HEK293 (cell line): Measurements from ENCODE around the gene ADGRG7.

Source experiments
- CTCF ChIA-PET: fragments of 350-600 bp; formaldehyde crosslinking; extraction: SDS; loops from one replicate; lab custom pipeline; 2021; ENCODE audit warnings: antibody characterized with exemption; lab: Yijun Ruan, JAX
- POLR2A ChIA-PET: fragments of 300-600 bp; formaldehyde crosslinking; extraction: SDS; loops from one replicate; lab custom pipeline; 2020; ENCODE audit warnings: antibody characterized with exemption, inconsistent platforms; lab: Yijun Ruan, JAX
- H3K27ac ChIP-seq: fragments of 200-500 bp; sonication (Bioruptor generic); 2 replicates; pipeline ENCODE4 v1.5.1; 2014; ENCODE audit warnings: low read depth, low read length, control low read depth, inconsistent platforms; ENCODE audit errors: extremely low read depth
- H3K36me3 ChIP-seq, 2 experiments: fragments of 200-500 bp in 1 of 2; sonication (Bioruptor generic) in 1 of 2; 1 replicate in 1 of 2; 2 replicates in 1 of 2; pipeline ENCODE4 v1.5.1; 2014 to 2017; ENCODE audit warnings: inconsistent platforms in 2 of 2, low read length in 2 of 2; ENCODE audit not compliant: control insufficient read depth in 2 of 2, insufficient read depth in 1 of 2
- H3K4me1 ChIP-seq: fragments of 200-500 bp; sonication (Bioruptor generic); 2 replicates; pipeline ENCODE4 v1.5.1; 2014; ENCODE audit warnings: mild to moderate bottlenecking, low read length, inconsistent platforms; ENCODE audit not compliant: control insufficient read depth, insufficient read depth
- H3K4me3 ChIP-seq: 2 replicates; pipeline ENCODE4 v1.5.1; 2011; ENCODE audit warnings: low read depth, mild to moderate bottlenecking, control low read depth, low read length, moderate library complexity
- H3K9me3 ChIP-seq: fragments of 200-500 bp; sonication (Bioruptor generic); 2 replicates; pipeline ENCODE4 v1.5.1; 2014; ENCODE audit warnings: low read depth, low read length, inconsistent platforms; ENCODE audit not compliant: control insufficient read depth, insufficient read depth
- HOXC10 ChIP-seq: sonication (generic); formaldehyde crosslinking; IDR thresholded peaks from 2 replicates; pipeline ENCODE4 v1.8.1; 2023; ENCODE audit warnings: mild to moderate bottlenecking, missing genetic modification reagents
- KLF16 ChIP-seq: fragments of 450-650 bp; formaldehyde crosslinking; IDR thresholded peaks from 2 replicates; pipeline ENCODE4 v1.5.1; 2017; ENCODE audit warnings: missing biosample characterization, missing genetic modification characterization
- MYNN ChIP-seq: fragments of 450-650 bp; formaldehyde crosslinking; IDR thresholded peaks from 2 replicates; pipeline ENCODE4 v1.5.1; 2016; ENCODE audit warnings: missing biosample characterization, missing genetic modification characterization, borderline replicate concordance
- ZFHX2 ChIP-seq: fragments of 450-650 bp; formaldehyde crosslinking; conservative IDR thresholded peaks from 2 replicates; pipeline ENCODE4 v1.5.1; 2016; ENCODE audit warnings: missing biosample characterization, missing genetic modification characterization
- ZNF155 ChIP-seq: fragments of 450-650 bp; formaldehyde crosslinking; IDR thresholded peaks from 2 replicates; pipeline ENCODE4 v1.5.1; 2016; ENCODE audit warnings: missing biosample characterization, missing genetic modification characterization
- ZNF184 ChIP-seq: fragments of 450-650 bp; IDR thresholded peaks from 2 replicates; pipeline ENCODE4 v1.5.1; 2018; ENCODE audit warnings: missing biosample characterization, mild to moderate bottlenecking, missing genetic modification characterization
- ZNF2 ChIP-seq: fragments of 450-650 bp; formaldehyde crosslinking; IDR thresholded peaks from 2 replicates; pipeline ENCODE4 v1.5.1; 2016; ENCODE audit warnings: missing biosample characterization, missing genetic modification characterization
- ZNF211 ChIP-seq: fragments of 450-650 bp; formaldehyde crosslinking; IDR thresholded peaks from 2 replicates; pipeline ENCODE4 v1.5.1; 2016; ENCODE audit warnings: low read depth, missing biosample characterization, missing genetic modification characterization
- ZNF214 ChIP-seq: fragments of 450-650 bp; formaldehyde crosslinking; IDR thresholded peaks from 2 replicates; pipeline ENCODE4 v1.5.1; 2017; ENCODE audit warnings: missing biosample characterization, mild to moderate bottlenecking, missing genetic modification characterization, borderline replicate concordance
- ZNF223 ChIP-seq: fragments of 450-650 bp; formaldehyde crosslinking; IDR thresholded peaks from 2 replicates; pipeline ENCODE4 v1.5.1; 2016; ENCODE audit warnings: missing biosample characterization, missing genetic modification characterization
- ZNF23 ChIP-seq: fragments of 450-650 bp; formaldehyde crosslinking; IDR thresholded peaks from 2 replicates; pipeline ENCODE4 v1.5.1; 2016; ENCODE audit warnings: missing biosample characterization, missing genetic modification characterization, borderline replicate concordance
- ZNF274 ChIP-seq, 2 experiments: fragments of 200-500 bp in 1 of 2; fragments of 450-650 bp in 1 of 2; sonication (Bioruptor generic) in 1 of 2; formaldehyde crosslinking in 1 of 2; IDR thresholded peaks; 2 replicates each; pipeline versions ENCODE4 v1.5.1 to v1.6.1; 2014 to 2016; ENCODE audit warnings: borderline replicate concordance in 1 of 2, inconsistent platforms in 1 of 2, low read length in 1 of 2, missing biosample characterization in 1 of 2, missing genetic modification characterization in 1 of 2
- ZNF433 ChIP-seq: fragments of 450-650 bp; formaldehyde crosslinking; IDR thresholded peaks from 2 replicates; pipeline ENCODE4 v1.5.1; 2016; ENCODE audit warnings: missing biosample characterization, missing genetic modification characterization, low read depth
- ZNF488 ChIP-seq: fragments of 450-650 bp; formaldehyde crosslinking; IDR thresholded peaks from 2 replicates; pipeline ENCODE4 v1.5.1; 2016; ENCODE audit warnings: missing biosample characterization, missing genetic modification characterization
- ZNF514 ChIP-seq: fragments of 450-650 bp; formaldehyde crosslinking; IDR thresholded peaks from 2 replicates; pipeline ENCODE4 v1.5.1; 2016; ENCODE audit warnings: missing biosample characterization, missing genetic modification characterization
- ZNF654 ChIP-seq: fragments of 450-650 bp; formaldehyde crosslinking; IDR thresholded peaks from 2 replicates; pipeline ENCODE4 v1.5.1; 2016; ENCODE audit warnings: low read depth, missing biosample characterization, missing genetic modification characterization
- ZNF791 ChIP-seq: fragments of 450-650 bp; formaldehyde crosslinking; IDR thresholded peaks from 2 replicates; pipeline ENCODE4 v1.5.1; 2016; ENCODE audit warnings: missing biosample characterization, missing genetic modification characterization
- ZNF843 ChIP-seq: fragments of 450-650 bp; formaldehyde crosslinking; IDR thresholded peaks from 2 replicates; pipeline ENCODE4 v1.5.1; 2016; ENCODE audit warnings: missing biosample characterization, missing genetic modification characterization
- ZSCAN16 ChIP-seq: fragments of 450-650 bp; formaldehyde crosslinking; IDR thresholded peaks from 2 replicates; pipeline ENCODE4 v1.5.1; 2016; ENCODE audit warnings: missing biosample characterization, missing genetic modification characterization
- ZSCAN5A ChIP-seq: fragments of 450-650 bp; formaldehyde crosslinking; IDR thresholded peaks from 2 replicates; pipeline ENCODE4 v1.5.1; 2016; ENCODE audit warnings: missing biosample characterization, missing genetic modification characterization
- TF ChIP-seq, protein P1 (sequence below): fragments of 450-650 bp; formaldehyde crosslinking; IDR thresholded peaks from 2 replicates; pipeline ENCODE4 v1.5.1; 2017; ENCODE audit warnings: missing biosample characterization, missing genetic modification characterization
- TF ChIP-seq, protein P2 (sequence below): fragments of 450-650 bp; formaldehyde crosslinking; IDR thresholded peaks from 2 replicates; pipeline ENCODE4 v1.5.1; 2017; ENCODE audit warnings: missing biosample characterization, missing genetic modification characterization
- TF ChIP-seq, protein P3 (sequence below): fragments of 450-650 bp; formaldehyde crosslinking; IDR thresholded peaks from 2 replicates; pipeline ENCODE4 v1.5.1; 2017; ENCODE audit warnings: missing biosample characterization, missing genetic modification characterization
- TF ChIP-seq, protein P4 (sequence below): fragments of 450-650 bp; IDR thresholded peaks from 2 replicates; pipeline ENCODE4 v1.5.1; 2018; ENCODE audit warnings: missing biosample characterization, mild to moderate bottlenecking, missing genetic modification characterization

The ADGRG7 gene

DNA sequence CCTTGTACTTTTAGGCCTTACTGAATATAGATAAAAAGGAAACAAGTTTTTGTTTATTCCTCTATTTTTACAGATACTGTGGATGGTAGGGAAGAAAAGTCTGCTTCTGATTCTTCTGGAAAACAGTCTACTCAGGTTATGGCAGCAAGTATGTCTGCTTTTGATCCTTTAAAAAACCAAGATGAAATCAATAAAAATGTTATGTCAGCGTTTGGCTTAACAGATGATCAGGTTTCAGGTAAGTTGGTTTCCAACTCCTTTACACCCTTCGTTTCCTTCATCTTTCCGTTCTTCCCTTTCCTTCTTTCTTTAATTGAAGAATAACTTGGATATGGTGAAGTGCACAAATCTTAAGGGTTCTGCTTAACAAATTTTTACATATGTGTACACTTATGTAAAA, 123.0 kb downstream of the ADGRG7 start (continued):
- TF ChIP-seq ZNF488 (tag by site-specific recombination) (no peak), ZSCAN5A (tag by site-specific recombination) (no peak), ZNF214 (no peak), ZNF155 (no peak), ZNF274 (IDR thresholded peaks at IDR 0.05; ENCODE audit: low read length) (no peak), ZNF274 (tag by site-specific recombination; IDR thresholded peaks at IDR 0.05; ENCODE audit: borderline replicate concordance) (no peak), ZNF843 (tag by site-specific recombination) (no peak)
- TF ChIP-seq, protein P1, sequence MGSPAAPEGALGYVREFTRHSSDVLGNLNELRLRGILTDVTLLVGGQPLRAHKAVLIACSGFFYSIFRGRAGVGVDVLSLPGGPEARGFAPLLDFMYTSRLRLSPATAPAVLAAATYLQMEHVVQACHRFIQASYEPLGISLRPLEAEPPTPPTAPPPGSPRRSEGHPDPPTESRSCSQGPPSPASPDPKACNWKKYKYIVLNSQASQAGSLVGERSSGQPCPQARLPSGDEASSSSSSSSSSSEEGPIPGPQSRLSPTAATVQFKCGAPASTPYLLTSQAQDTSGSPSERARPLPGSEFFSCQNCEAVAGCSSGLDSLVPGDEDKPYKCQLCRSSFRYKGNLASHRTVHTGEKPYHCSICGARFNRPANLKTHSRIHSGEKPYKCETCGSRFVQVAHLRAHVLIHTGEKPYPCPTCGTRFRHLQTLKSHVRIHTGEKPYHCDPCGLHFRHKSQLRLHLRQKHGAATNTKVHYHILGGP (tag by site-specific recombination), result no peak

- Histone ChIP-seq H3K36me3 (peaks cover 23 to 86% of the 10 kb centered on the region in 2 experiments), H3K27ac (no peak overlapping the region), H3K4me1 (no peaks in the 10 kb centered on the region), H3K4me3 (no peak overlapping the region), H3K9me3 (no peaks in the 10 kb centered on the region)
- POLR2A ChIA-PET, result no interaction called here
- CTCF ChIA-PET, result interaction anchor here (0.6 to 2.0 kb wide), 2 partner anchors 11 to 459 kb away, joined by 3 to 5 read pairs; no protein-coding TSS in a partner anchor
- no peak for TF ChIP-seq ZNF184 (tag by site-specific recombination)
- TF ChIP-seq, protein P2, sequence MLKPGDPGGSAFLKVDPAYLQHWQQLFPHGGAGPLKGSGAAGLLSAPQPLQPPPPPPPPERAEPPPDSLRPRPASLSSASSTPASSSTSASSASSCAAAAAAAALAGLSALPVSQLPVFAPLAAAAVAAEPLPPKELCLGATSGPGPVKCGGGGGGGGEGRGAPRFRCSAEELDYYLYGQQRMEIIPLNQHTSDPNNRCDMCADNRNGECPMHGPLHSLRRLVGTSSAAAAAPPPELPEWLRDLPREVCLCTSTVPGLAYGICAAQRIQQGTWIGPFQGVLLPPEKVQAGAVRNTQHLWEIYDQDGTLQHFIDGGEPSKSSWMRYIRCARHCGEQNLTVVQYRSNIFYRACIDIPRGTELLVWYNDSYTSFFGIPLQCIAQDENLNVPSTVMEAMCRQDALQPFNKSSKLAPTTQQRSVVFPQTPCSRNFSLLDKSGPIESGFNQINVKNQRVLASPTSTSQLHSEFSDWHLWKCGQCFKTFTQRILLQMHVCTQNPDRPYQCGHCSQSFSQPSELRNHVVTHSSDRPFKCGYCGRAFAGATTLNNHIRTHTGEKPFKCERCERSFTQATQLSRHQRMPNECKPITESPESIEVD, result 0 out of 2 replicates have a peak, but pooled peaks have one; percentile 16
- peak; percentile 20; the same call in 1 of the 2 replicates for TF ChIP-seq ZNF654 (tag by site-specific recombination)
Observed at GRCh38 chr3:100737334-100737733, 127.9 kb downstream of the ADGRG7 start.

DNA sequence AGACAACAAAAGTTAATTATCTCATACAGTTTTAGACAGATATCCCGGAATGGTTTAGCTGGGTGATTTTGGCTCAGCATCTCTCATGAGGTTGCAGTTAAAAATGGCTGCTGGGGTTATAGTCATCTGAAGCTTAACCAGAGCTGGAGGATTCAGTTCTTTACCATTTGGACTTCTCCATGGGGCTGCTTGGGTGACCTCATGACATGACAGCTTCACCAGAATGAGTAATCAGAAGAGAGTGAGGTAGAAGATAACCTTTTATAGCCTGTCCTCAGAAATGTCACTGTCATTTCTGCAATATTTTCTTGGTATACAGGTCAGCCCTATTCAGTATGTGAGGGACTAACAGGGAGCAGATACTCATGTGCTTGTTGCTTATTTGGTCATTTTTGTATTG, 130.8 kb downstream of the ADGRG7 start:
- H3K4me1 ChIP-seq, result no peaks in the 10 kb centered on the region
- peaks cover 34 to 87% of the 10 kb centered on the region in 2 experiments for H3K36me3 ChIP-seq
- no peak overlapping the region for H3K27ac ChIP-seq
- H3K9me3 ChIP-seq, result no peaks in the 10 kb centered on the region
- ChIA-PET POLR2A (no interaction called here), CTCF (interaction anchor here (0.6 kb wide), 2 partner anchors 51 to 471 kb away, joined by 3 read pairs; no protein-coding TSS in a partner anchor)
- no peak overlapping the region for H3K4me3 ChIP-seq
- TF ChIP-seq, protein P3, sequence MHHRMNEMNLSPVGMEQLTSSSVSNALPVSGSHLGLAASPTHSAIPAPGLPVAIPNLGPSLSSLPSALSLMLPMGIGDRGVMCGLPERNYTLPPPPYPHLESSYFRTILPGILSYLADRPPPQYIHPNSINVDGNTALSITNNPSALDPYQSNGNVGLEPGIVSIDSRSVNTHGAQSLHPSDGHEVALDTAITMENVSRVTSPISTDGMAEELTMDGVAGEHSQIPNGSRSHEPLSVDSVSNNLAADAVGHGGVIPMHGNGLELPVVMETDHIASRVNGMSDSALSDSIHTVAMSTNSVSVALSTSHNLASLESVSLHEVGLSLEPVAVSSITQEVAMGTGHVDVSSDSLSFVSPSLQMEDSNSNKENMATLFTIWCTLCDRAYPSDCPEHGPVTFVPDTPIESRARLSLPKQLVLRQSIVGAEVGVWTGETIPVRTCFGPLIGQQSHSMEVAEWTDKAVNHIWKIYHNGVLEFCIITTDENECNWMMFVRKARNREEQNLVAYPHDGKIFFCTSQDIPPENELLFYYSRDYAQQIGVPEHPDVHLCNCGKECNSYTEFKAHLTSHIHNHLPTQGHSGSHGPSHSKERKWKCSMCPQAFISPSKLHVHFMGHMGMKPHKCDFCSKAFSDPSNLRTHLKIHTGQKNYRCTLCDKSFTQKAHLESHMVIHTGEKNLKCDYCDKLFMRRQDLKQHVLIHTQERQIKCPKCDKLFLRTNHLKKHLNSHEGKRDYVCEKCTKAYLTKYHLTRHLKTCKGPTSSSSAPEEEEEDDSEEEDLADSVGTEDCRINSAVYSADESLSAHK, result no peak
- TF ChIP-seq ZNF791 (no peak), ZNF223 (tag by site-specific recombination) (no peak), ZNF433 (no peak), MYNN (tag by site-specific recombination) (no peak), ZNF23 (no peak), ZFHX2 (tag by site-specific recombination) (no peak), HOXC10 (CRISPR knock-in tag) (no peak), ZNF274 (IDR thresholded peaks at IDR 0.05; ENCODE audit: low read length) (no peak), ZNF274 (tag by site-specific recombination; IDR thresholded peaks at IDR 0.05; ENCODE audit: borderline replicate concordance) (no peak), KLF16 (tag by site-specific recombination) (no peak), ZNF211 (tag by site-specific recombination) (no peak), ZSCAN16 (tag by site-specific recombination) (no peak), ZNF514 (no peak), ZNF2 (tag by site-specific recombination) (no peak)
- TF ChIP-seq, protein P4, sequence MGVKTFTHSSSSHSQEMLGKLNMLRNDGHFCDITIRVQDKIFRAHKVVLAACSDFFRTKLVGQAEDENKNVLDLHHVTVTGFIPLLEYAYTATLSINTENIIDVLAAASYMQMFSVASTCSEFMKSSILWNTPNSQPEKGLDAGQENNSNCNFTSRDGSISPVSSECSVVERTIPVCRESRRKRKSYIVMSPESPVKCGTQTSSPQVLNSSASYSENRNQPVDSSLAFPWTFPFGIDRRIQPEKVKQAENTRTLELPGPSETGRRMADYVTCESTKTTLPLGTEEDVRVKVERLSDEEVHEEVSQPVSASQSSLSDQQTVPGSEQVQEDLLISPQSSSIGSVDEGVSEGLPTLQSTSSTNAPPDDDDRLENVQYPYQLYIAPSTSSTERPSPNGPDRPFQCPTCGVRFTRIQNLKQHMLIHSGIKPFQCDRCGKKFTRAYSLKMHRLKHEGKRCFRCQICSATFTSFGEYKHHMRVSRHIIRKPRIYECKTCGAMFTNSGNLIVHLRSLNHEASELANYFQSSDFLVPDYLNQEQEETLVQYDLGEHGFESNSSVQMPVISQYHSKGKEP (tag by site-specific recombination), result no peak
